Measurements from ENCODE around the gene MAPKAPK3. TPM values are rescaled to one million over a fixed set of nuclear protein-coding genes. Genes with fewer than 3 reads are reported as not detected.

The MAPKAPK3 gene
- total and polyA plus RNA-seq, 12 donors = 40.6 to 101 (median 65.0) TPM

DNA sequence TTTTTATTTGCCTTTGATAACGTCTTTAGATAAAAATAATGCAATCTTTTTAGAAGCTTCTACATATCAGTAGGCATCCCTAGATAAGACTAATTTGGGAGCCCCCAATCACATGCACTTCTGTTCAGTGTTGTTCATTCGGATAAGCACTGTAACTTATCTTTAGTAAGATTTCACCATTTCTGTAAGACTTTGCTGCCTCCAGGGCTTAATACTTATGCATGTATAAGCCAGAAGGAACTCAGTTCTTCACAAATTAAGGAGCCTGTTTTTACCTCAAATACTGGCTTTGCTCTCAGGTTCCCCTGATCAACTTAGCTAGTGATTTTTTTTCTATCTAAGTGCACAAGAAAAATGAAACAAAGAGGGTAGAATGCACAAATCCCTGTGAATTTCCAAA lies 78.1 kb downstream of the MAPKAPK3 start:
- DNase-seq = no peak
- intact Hi-C loops (cut with DNase I) = no loop called here
- no peaks in the 10 kb centered on the region for H3K27me3 ChIP-seq
- no peak overlapping the region for H3K27ac ChIP-seq
- H3K9me3 ChIP-seq (replicated peaks in 1 of 3) = no peaks in the 10 kb centered on the region
- no peak overlapping the region for H3K4me3 ChIP-seq
- 81 to 87% (median 87%) methylated on average over 2 of the region's 2 CpGs for WGBS, 4 donors
- no peaks in the 10 kb centered on the region for H3K36me3 ChIP-seq (replicated peaks in 1 of 2)
- TF ChIP-seq POLR2A (IDR thresholded peaks at IDR 0.05) = no peak
- TF ChIP-seq, protein P1, sequence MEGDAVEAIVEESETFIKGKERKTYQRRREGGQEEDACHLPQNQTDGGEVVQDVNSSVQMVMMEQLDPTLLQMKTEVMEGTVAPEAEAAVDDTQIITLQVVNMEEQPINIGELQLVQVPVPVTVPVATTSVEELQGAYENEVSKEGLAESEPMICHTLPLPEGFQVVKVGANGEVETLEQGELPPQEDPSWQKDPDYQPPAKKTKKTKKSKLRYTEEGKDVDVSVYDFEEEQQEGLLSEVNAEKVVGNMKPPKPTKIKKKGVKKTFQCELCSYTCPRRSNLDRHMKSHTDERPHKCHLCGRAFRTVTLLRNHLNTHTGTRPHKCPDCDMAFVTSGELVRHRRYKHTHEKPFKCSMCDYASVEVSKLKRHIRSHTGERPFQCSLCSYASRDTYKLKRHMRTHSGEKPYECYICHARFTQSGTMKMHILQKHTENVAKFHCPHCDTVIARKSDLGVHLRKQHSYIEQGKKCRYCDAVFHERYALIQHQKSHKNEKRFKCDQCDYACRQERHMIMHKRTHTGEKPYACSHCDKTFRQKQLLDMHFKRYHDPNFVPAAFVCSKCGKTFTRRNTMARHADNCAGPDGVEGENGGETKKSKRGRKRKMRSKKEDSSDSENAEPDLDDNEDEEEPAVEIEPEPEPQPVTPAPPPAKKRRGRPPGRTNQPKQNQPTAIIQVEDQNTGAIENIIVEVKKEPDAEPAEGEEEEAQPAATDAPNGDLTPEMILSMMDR (IDR thresholded peaks at IDR 0.05) = no peak
- H3K4me1 ChIP-seq (replicated peaks in 1 of 2) = no peaks in the 10 kb centered on the region

GRCh38 chr3:50696276-50696675 lies 79.3 kb downstream of the MAPKAPK3 start:
- intact Hi-C loops (cut with DNase I) = no loop called here
- no peaks in the 10 kb centered on the region for H3K4me1 ChIP-seq (replicated peaks in 1 of 2)
- H3K9me3 ChIP-seq (replicated peaks in 1 of 3) = no peaks in the 10 kb centered on the region
- no peaks in the 10 kb centered on the region for H3K27me3 ChIP-seq
- no peak for DNase-seq
- no peaks in the 10 kb centered on the region for H3K36me3 ChIP-seq (replicated peaks in 1 of 2)
- H3K27ac ChIP-seq = no peak overlapping the region
- 85 to 92% (median 89%) methylated on average over 3 of the region's 3 CpGs for WGBS, 4 donors
- no peak overlapping the region for H3K4me3 ChIP-seq
- TF ChIP-seq, protein P1 (IDR thresholded peaks at IDR 0.05) = no peak
- TF ChIP-seq POLR2A (IDR thresholded peaks at IDR 0.05) = no peak

DNA sequence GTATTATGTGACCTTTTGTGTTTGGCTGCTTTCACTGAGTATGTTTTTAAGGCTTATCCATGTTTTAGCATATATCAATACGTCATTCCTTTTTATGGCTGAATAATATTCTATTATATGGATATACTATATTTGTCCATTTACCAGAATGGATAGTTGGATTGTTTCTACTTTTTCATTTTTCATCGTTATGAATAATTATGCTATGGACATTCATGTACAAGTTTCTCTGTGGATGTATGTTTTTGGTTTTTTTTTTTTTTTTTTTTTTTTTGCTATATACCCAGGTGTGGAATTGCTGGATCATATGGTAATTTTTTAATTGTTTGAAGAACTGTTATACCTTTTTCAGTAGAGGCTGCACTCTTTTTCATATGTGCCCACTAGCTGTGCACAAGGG lies 81.3 kb downstream of the MAPKAPK3 start:
- intact Hi-C loops (cut with DNase I) = no loop called here
- no peak overlapping the region for H3K4me3 ChIP-seq
- H3K27me3 ChIP-seq = no peaks in the 10 kb centered on the region
- H3K9me3 ChIP-seq (replicated peaks in 1 of 3) = no peaks in the 10 kb centered on the region
- H3K27ac ChIP-seq = no peak overlapping the region
- TF ChIP-seq, protein P1 (IDR thresholded peaks at IDR 0.05) = no peak
- TF ChIP-seq POLR2A (IDR thresholded peaks at IDR 0.05) = no peak
- DNase-seq = no peak
- no peaks in the 10 kb centered on the region for H3K36me3 ChIP-seq (replicated peaks in 1 of 2)
- 93 to 96% (median 95%) methylated on average over 2 of the region's 2 CpGs for WGBS, 4 donors
- H3K4me1 ChIP-seq (replicated peaks in 1 of 2) = no peaks in the 10 kb centered on the region

Small RNAs within 50 kb of the gene (microRNA-seq; reads per million reads assigned to microRNA genes)
- 7.2 to 17.6 (median 7.6) reads per million in 3 donors for gene MIR4787

Small RNAs within 50 kb of the gene (small RNA-seq; reads per million reads assigned to genes)
- gene MIR4787 = 0 to 0.24 reads per million in 2 donors
- 0 reads per million in 2 donors for gene PPIAP69

Other genes with a start within 250 kb of the MAPKAPK3 start
- gene CACNA2D2, start 113.5 kb upstream of the MAPKAPK3 start, total RNA-seq = under 1 TPM; 0.09 to 0.88 (median 0.56) TPM
- gene CACNA2D2, start 113.5 kb upstream of the MAPKAPK3 start, polyA plus RNA-seq = 1 to 10 TPM in 2 of 3 donors, under 1 TPM in 1; 0.59 to 2.0 (median 1.0) TPM
- gene C3orf18, start 49.4 kb upstream of the MAPKAPK3 start, total RNA-seq = 10 to 100 TPM; 10.6 to 44.3 (median 17.4) TPM
- gene C3orf18, start 49.4 kb upstream of the MAPKAPK3 start, polyA plus RNA-seq = 1 to 10 TPM; 6.6 to 9.8 (median 9.0) TPM
- 10 to 100 TPM in 8 of 9 donors, 1 to 10 TPM in 1; 9.1 to 38.2 (median 17.2) TPM for gene HEMK1, start 47.6 kb upstream of the MAPKAPK3 start, total RNA-seq
- 10 to 100 TPM in 2 of 3 donors, 1 to 10 TPM in 1; 9.3 to 46.4 (median 25.3) TPM for gene HEMK1, start 47.6 kb upstream of the MAPKAPK3 start, polyA plus RNA-seq
- 10 to 100 TPM in 2 of 9 donors, 1 to 10 TPM in 7; 2.3 to 12.6 (median 5.2) TPM for gene CISH, start 5.4 kb upstream of the MAPKAPK3 start, total RNA-seq
- gene CISH, start 5.4 kb upstream of the MAPKAPK3 start, polyA plus RNA-seq = 1 to 10 TPM; 1.8 to 9.1 (median 4.7) TPM
- gene DOCK3, start 57.8 kb downstream of the MAPKAPK3 start, total RNA-seq = 1 to 10 TPM in 8 of 9 donors, under 1 TPM in 1; 0.72 to 4.1 (median 2.9) TPM
- 1 to 10 TPM; 2.0 to 8.6 (median 6.0) TPM for gene DOCK3, start 57.8 kb downstream of the MAPKAPK3 start, polyA plus RNA-seq